Stimulated activated CD4-positive, alpha-beta T cell treated with anti-CD3 and anti-CD28 coated beads, TNF-alpha, amount 100 ng/mL, for 24 hours (primary cell): Measurements from ENCODE around the gene MSI2.
"Not testable (repeated sequence)": the region's sequence is repeated elsewhere in the genome, so short reads cannot be mapped to it uniquely, and the experiment has no call there.

Experiments
- DNase-seq, 3 experiments: peaks; one replicate each; pipeline ENCODE4 v3.0.0-alpha.2; 2020; ENCODE audit warnings: low read depth in 3 of 3

MSI2 gene

DNA sequence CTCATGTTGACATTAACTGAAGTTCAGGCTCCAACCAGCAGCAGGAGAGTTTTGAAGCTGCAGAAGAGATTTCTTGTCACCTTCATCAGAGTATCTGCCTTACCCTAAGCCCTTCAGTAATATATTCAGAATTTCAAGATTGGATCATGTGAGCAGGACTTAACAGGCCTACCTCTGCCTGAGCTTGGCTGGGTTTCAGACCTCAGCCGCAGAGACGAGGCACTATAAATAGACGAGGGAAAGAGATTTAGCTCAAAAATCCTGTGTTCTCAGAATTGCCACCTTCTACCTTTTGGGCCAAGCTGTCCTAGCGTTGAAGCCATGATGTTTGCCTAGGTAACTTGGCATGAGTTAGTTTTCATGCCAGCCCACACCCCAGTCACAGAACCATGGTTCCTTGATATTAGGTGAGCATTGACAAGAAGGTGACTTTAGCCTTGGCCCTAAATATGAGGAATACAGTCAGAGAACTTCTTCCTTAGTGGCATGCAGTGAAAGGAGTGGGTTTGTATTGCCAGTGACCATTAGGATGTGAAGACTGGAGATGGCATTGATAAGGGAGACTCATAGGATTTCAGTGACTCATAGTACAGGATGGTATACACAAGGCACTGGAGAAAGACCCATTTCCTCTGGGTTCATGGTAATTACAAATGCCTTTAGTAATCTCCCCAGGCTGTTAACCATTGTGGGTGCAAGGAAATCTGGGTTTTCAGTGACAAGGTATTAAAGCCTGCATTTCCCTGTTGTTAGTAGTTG is 224.3 kb downstream of the MSI2 start:
- DNase-seq = no peak

DNA sequence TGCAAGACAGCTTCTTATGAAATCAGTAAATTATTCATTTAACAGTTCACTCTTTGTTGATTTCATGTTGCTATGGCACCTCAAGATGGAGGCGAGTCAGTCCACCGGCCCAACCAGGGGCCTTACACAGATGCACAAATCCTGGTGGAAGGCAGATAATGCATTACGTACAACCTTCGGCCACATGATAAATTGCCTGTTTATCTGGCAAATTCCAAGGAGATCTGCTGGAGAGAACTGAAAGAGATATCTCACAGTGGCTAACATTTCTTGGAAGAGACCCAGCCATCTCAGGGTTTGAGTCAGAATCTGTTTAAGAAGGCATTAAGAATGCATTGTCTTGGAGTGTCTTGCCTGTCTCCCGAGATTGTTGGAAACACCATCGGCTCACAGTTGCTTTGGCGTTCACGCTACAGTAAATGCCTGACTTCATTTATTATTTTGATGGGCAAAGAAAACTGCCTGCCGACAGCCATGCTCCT is 225.6 kb downstream of the MSI2 start:
- no peak for DNase-seq

DNA sequence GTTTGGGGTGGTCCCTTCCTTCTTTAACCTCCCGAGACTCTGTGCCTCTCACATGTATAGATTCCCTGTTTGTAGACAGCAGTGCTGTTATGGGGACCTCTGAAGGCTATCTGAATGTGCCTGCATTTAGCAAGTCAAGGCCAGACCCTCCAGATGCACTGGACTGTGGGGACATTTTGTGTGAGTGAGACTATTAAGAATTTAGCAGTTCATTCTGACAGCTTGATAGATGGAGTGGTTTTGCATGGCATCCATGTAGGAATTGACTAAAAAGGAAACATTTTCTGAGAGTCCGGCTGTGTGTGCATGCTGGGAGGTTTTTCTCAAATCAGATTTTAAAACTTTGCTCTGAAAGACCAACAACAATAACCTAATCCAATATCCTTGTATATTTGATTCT is 226.3 kb downstream of the MSI2 start:
- DNase-seq = no peak

DNA sequence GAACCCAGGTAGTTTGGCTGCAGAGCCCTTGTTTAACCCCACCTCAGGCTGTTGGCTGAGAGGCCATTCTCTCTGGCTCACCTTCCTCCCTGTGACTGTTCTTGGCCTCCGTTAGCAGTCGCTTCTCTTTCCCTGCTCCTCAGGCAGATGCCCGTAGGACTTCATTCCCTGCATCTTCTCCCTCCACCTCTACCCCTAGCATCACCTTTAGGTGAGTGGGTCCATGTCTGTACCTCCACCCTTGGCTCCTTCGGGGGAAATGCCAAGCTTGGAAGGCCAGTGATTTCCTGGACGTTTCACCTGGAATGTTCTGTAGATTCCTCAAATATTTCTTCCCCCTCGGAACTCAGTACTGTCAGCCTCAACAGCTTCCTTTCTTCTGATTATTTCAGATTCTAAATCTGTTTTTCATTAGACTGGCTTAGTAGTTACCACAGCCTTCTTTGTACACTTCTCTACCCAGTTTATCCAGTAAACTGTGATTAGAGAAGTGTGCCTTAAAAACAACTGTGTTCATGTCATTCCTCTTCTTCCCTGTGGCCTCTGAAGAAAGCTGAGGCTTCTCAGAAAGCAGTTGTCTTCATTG is 227.9 kb downstream of the MSI2 start:
- DNase-seq = no peak

DNA sequence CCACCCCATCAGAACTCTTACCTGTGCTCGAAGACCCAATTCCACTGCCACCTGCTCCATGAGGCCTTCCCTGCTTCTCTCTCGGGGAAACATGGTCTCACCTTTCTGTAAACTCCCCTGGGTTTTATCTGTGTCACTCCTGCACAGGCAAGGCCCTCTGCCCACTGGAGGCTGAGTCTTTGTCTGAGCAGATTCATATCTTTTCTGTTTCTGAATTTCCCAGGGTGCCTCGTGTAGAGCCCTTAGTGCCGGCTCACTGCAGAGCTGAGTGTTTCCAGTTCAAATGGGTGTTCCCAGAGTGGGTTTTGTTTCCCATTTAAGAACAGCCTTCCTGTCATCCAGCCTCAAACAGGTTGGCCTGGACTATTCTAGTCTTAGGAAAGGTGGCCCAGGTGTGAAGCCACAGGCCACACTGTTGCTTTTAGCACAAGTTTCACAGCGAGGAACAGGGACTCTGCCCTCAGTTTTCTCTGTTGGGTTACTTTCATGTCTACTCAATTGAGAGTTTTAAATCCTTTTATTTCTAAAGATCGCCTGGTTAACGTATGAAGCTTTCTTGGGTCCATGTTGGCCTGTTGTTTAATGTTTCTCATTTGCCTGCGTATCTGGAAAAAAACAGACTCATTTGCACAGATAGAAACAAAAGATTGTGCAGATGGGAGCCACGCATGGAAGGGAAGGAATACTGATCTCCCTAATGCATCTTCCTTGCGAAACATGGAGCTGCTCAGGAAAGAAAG is 228.7 kb downstream of the MSI2 start:
- no peak for DNase-seq

DNA sequence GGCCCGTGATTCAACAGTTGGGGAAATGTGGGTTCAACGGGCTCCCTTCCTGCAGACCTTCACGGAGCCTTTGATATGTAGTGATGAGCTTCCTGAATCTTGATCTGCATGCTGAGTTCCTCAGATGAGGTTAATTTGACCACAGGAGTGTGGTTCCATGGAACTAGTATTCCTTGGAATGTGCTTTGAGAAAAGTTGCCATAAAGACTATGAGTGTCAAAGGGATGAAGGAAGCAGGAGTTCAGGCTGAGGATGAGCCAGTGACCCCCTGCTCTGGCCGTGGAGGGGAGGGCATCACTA is 229.2 kb downstream of the MSI2 start:
- DNase-seq = no peak

DNA sequence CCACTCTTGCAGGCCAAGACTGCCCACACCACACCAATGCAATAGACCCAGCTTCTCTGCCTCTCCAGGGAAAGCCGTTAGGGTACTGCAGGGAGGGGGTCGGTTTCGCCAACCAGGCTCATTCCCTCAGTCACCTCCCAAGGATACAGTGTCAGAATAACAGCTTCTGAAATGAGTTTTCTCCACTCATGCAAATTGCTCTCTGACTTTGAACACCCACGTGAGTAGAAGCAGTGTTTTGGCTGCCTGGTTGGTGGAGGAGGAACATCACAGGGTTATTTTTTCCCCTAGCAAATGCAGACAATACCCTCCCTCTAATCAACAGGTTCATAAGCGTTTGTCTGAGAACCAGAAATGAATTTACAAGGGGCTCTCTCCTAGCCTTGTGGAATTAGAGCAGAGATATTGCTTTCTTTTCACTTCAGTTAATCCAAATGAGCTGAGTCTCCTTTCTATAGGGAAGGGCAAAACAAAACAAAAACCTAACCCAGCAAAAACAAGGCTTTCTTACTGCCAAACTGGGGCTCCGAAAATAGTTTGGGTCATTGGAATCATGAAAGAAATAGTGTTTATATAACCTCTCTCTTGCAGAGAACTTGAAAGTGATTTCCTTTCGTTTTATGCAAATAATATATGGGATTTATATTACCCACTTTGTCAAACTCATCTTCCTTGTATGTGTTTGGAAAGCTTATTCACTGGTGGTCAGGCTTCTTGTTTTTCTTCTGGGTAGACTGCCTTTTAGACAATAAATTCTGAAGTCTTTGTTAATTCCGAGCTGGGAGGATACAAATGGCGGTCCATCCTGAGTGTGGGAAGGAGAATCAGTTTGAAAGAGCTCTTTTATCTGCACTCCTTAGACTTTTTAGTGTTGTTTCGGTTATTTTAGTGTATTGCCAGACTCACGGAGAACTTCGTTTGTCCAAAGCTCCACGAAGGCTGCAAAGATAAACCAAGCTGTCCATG is 229.9 kb downstream of the MSI2 start:
- DNase-seq = no peak

DNA sequence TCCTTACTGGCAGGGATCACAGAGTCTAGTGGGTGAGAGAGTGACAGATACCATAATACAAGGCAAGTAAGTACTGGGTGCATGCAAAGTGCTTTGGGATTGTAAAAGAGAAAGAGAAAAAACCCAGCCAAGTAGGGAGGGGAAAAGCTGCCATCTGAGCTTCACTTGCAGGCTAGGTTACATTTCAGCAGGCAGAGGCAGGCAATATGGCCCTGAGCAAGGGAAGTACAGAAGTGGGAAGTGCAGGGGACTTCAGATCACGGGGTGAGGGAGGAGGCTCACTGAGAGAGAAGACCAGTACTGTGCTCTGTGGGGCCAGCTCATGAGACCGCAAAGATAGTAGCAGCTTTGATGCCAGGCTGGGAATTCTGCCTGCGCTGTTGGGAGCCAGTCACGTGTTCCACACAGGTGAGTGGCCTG is 230.6 kb downstream of the MSI2 start:
- DNase-seq = no peak

DNA sequence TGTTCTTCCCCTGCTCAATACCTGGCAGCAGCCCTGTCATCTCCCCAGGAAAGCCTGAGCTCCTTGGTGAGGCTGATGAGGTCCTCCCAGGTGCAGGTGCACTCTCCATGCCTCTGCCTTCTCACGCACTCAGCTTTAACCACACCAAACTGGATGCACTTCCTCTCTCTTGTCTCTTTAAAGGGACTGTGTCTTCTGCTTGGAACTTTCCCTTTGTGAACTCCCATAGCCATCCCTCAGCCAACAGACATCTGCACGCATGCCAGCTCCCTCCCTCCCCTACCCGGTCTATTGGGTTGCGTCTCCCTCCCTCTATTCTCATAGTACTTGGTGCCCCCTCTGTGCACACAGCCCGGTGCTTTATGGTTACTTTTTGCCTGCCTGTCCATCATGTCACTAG is 231.2 kb downstream of the MSI2 start:
- DNase-seq = no peak

DNA sequence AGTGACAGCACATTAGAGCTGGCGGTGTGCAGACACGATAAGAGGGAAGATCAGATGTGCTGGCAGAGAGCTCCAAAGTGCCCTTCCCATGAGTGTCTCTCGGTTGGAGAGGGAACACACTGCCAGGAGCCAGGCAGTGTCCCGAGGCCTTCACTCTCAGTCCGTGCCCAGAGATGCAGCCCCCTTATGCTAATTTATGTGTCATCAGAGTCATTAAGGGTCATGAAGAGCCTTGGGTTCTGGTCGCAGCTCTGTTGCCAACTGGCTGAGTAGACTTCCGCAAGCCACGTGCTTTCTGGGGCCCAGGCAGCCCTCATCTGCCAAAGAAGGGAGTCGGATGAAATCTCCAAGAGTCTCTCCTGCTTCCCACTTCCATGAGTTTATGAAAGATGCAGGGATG is 232.5 kb downstream of the MSI2 start:
- no peak for DNase-seq

DNA sequence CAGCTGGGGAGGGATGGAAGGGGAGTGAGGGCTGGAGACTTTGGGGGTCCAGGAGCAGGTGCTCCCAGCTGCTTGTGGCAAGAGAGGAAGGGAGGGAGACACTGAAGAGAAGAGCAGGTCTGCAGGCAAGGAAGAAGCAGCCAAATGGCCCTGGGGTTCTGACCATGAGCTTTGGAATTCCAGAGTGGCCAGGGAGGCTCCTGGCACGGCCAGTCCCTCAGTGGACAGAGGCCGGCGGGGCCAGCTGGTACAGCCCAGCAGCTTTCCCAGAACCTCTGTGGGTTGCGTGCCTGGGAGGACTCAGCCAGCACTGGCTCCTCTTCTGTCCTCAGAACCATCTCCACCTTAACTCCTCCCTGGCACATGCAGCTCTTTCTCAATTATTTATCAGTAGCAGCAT is 233.0 kb downstream of the MSI2 start:
- DNase-seq = no peak

DNA sequence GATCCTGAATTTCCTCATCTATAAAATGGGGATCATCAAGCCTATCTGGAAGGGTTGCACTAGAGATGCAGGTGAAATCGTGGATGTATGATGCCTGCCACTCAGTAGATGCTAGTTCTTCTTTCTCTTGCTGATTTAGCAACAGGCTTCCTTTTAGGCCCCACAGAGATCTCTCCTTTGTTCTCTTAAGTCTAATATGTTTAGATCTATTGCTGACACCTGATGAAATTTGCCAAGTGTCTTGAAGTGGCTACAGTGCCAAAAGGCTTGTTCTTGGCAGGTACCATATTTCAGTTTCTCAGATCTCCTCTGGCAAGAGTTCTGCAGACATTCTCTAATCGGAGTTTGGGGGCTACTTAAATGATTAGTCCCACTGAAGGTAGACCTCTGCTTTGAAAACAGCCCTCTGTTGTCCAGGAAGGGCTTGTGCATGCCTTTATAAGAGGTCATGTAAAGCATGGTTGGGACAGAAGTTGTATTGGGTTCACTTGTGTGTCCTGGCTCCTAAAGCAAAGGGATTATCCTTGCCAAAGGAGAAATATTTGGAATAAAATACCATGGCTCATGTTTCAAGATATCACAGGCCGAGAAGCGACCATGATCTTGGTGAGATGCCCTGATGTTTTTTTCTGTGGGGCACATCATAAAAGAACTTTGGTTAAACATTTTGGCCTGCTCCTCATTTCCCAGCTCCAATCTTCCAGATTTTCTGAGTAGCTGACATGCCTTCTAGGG is 234.0 kb downstream of the MSI2 start:
- DNase-seq = no peak

DNA sequence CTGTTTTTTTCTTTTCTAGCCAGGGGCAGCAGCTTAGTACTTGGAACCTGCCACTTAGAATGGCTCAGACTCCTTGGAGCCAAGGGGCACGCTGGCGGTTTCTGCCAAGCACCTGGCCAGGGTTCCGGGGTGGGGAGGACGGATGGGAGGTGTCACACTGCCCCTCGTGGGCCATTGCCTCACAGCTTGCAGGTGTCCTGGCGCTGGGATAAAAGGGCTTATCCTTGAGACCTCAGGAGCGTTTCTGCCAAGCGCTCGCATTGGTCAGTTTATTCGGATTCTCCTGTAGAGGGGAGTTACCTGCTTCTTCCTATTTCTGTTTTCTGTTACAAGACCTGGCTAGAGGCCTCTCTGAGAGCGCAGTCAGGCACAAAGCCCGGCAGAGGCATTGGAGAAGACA is 234.6 kb downstream of the MSI2 start:
- no peak for DNase-seq

DNA sequence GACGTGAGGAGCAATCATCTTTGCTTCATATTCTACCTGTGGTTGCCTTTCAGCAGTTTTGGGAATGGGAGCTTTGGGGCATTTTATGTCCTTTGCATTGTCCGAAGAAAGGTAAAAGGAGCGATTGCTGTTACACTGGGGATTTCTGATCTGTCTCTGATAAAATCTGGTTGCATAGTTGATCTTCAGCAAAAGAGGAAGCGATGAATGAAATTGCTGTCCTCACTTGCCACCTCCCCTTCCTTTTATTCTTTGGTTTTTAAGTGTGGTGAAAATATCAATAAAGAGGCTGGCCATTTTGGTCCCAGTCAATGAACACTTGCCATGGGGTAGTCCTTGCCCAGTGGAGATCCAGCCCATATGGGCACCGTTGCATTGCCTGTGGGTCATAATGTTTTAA is 236.8 kb downstream of the MSI2 start:
- no peak for DNase-seq

DNA sequence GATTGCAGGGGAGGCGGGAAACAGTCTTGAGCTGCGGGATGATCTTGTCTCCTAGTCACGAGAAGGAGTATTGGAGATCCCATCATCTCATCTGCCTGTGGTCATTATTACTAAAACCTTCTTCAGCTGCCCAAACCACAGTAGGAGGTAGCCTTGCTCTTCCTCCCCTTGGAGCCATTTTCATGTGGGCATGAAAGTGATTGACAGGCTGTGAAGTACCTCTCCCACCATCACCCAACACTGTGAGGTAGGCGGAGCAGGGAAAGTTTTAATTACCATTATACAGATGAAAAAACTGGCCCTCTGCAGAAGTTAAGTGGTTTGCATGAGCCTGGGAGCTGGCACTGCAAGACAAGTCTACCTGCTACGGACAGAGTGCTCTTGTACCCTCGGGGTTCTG is 237.3 kb downstream of the MSI2 start:
- DNase-seq = no peak

DNA sequence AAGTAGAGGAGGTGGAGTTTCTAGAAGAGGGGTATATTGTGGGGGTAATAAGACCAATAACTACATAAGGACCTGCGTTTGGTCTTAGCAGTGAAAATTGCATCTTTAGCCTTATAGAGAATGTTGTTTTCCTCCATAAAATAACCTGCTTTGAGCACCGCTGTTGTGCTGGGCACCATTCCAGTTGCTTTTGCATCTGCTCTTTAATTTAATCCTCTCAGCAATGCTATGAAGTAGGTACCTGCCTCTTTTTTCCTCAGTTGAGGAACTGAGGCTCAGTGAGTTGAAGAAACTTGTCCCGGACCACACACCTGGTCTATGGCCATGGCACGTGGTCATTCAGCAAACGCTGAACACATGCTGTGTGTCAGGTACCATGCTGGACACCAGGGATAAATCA is 238.1 kb downstream of the MSI2 start:
- no peak for DNase-seq

DNA sequence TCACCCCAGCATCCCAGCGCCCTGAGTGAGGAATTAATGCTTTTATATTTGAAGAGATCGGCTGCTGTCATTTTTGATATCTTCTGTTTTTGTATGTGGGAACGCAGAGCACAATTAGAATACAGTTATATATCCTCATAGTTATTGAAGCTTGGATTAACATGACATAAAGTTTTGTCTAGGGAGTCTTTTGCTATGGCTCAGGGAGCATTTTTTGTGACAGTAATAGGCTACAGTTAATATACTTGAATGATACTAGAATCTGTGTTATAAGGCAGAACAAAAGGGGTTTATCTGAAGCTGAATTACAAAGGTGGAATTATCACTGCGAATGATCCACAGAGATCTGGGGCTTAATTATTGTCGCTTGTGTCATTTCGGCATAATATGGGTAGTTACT is 239.4 kb downstream of the MSI2 start:
- no peak for DNase-seq

DNA sequence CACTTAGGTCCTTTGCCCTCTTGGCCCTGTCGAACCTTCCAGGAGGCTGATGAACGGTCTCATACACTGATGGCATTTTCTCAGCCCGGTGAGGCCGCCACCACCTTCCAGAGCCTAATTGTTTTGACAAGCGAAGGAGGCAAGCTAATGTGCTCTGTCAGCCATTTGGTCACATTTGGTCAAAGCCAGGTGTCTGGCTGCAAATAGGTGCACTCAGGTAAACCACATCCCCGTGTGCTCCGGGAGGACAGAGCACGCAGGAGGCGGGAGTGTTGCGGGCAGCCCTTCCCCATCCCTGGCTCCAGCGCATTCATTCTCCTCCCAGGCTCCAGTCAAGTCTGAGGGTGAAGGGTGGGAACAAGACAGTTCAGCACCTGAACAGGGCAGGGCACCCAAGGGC is 240.1 kb downstream of the MSI2 start:
- DNase-seq = no peak

DNA sequence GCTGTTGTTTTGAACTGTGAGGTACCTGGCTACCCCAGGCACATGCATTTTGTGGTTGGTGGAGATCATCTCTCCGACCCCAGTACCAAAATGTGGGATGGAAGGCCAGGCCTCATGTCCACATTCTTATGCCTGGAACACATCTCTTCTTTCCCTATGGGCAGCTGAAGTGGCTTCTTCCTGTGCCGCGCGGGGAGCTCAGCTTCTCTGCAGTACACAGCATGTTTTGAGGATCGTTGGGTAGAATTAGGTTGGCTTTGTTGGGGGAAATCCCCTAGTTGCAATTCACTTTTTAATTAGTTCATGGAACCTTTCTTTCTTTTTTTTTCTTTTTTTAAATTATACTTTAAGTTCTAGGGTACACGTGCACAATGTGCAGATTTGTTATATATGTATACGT is 242.1 kb downstream of the MSI2 start:
- no peak for DNase-seq

DNA sequence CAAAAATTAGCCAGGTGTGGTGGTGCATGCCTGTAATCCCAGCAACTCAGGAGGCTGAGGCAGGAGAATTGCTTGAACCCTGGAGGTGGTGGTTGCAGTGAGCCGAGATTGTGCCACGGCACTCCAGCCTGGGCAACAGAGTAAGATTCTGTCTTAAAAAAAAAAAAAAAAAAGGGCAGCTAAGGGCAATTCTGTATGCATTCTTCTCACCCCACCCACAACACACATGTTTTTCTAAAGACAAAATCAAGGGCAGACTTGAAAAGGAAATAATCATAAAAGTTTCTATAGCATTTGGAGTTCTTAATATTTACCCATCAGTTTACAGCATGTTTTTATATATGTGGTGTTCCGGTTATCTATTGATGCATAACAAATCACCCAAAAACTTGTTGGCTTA is 242.9 kb downstream of the MSI2 start:
- DNase-seq = not testable (repeated sequence)

DNA sequence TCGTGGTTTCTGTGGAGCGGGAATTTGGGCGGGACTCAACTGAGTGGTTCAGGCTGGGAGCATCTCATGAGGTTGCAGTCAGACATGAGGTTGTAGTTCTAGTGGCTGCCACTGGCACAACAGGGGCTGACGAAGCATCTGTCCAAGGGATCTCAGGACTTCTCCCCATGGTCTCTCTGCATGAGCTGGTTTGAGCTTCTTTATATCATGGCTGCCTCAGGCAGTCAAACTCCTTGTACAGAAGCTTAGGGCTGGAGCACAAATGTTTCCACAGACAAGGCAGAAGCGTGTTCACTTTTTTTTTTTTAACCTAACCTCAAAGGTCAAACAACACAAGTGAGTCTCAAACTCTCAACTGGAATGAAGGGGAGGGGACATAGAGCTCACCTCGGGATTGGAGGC is 243.3 kb downstream of the MSI2 start:
- DNase-seq = no peak
